H1 (cell line): Measurements from ENCODE around the gene TMCC1. TPM values are rescaled to one million over a fixed set of nuclear protein-coding genes. Genes with fewer than 3 reads are reported as not detected.
A peak's percentile ranks its signal among the peaks of the same experiment; 100 is the strongest.

Source experiments
- CTCF ChIA-PET: fragments of 300-600 bp; sonication (Branson Sonifier 250); formaldehyde crosslinking; loops from one replicate; lab custom pipeline; 2021; ENCODE audit not compliant: partially characterized antibody; lab: Charles Lee
- POLR2A ChIA-PET: fragments of 300-600 bp; sonication (Branson Sonifier 250); formaldehyde crosslinking; loops from one replicate; lab custom pipeline; 2021; ENCODE audit warnings: inconsistent platforms; ENCODE audit not compliant: partially characterized antibody; lab: Charles Lee
- DNase-seq, 2 experiments: peaks; one replicate each; pipeline versions ENCODE4 v3.0.0 to v3.0.0-alpha.2; 2010 to 2022; ENCODE audit warnings: low spot score in 2 of 2, low read depth in 1 of 2, mixed read lengths in 1 of 2
- FAIRE-seq: peaks from 2 replicates; lab custom pipeline; 2011; peaks lifted over from hg19 to GRCh38; lab: Jason Lieb, UNC
- H2AFZ ChIP-seq: 2 replicates; pipeline ENCODE4 v1.8.1; 2012; ENCODE audit warnings: low read length, inconsistent platforms
- H2AK5ac ChIP-seq: 2 replicates; pipeline ENCODE4 v1.6.1; 2013; ENCODE audit warnings: low read depth, low read length
- H2BK120ac ChIP-seq: replicated peaks from 2 replicates; pipeline ENCODE3; 2013; ENCODE audit warnings: low read depth, low read length, inconsistent platforms
- H2BK12ac ChIP-seq: 2 replicates; pipeline ENCODE4 v1.6.1; 2013; ENCODE audit warnings: low read depth, low read length
- H2BK15ac ChIP-seq: 2 replicates; pipeline ENCODE4 v1.6.1; 2013; ENCODE audit warnings: low read length
- H2BK20ac ChIP-seq: 2 replicates; pipeline ENCODE4 v1.6.1; 2013; ENCODE audit warnings: low read length
- H2BK5ac ChIP-seq: 2 replicates; pipeline ENCODE4 v1.6.1; 2013; ENCODE audit warnings: low read depth, low read length
- H3K14ac ChIP-seq: 2 replicates; pipeline ENCODE4 v1.6.1; 2013; ENCODE audit warnings: inconsistent platforms; ENCODE audit not compliant: insufficient read length
- H3K18ac ChIP-seq: 2 replicates; pipeline ENCODE4 v1.6.1; 2013; ENCODE audit warnings: low read length; ENCODE audit errors: extremely low read depth
- H3K23ac ChIP-seq: 2 replicates; pipeline ENCODE4 v1.6.1; 2013; ENCODE audit warnings: inconsistent platforms; ENCODE audit not compliant: insufficient read length
- H3K23me2 ChIP-seq: 2 replicates; pipeline ENCODE4 v1.6.1; 2013; ENCODE audit warnings: low read depth, low read length
- H3K27ac ChIP-seq: 2 replicates; pipeline ENCODE4 v1.6.1; 2011; ENCODE audit warnings: low read depth, low read length, inconsistent platforms
- H3K27me3 ChIP-seq, 4 experiments: replicated peaks in 1 of 4; 1 replicate in 1 of 4; 2 replicates in 3 of 4; pipeline versions ENCODE4 v1.6.1 to v1.8.1; 2011 to 2013; ENCODE audit warnings: low read length in 3 of 4, mild to moderate bottlenecking in 3 of 4, inconsistent platforms in 2 of 4, mixed read lengths in 2 of 4, moderate library complexity in 1 of 4; ENCODE audit not compliant: control insufficient read depth in 3 of 4, insufficient read depth in 3 of 4; ENCODE audit errors: extremely low read depth in 1 of 4
- H3K36me3 ChIP-seq, 4 experiments: 2 replicates each; pipeline versions ENCODE4 v1.6.1 to v1.8.1; 2011 to 2013; ENCODE audit warnings: mild to moderate bottlenecking in 4 of 4, low read length in 3 of 4, moderate library complexity in 2 of 4, control low read depth in 1 of 4, inconsistent platforms in 1 of 4; ENCODE audit not compliant: insufficient read depth in 4 of 4, control insufficient read depth in 2 of 4
- H3K4ac ChIP-seq: replicated peaks from 2 replicates; pipeline ENCODE3; 2013; ENCODE audit warnings: low read length, low read depth, mixed read lengths, inconsistent platforms; ENCODE audit not compliant: insufficient read length
- H3K4me1 ChIP-seq, 4 experiments: replicated peaks in 1 of 4; 1 replicate in 1 of 4; 2 replicates in 3 of 4; pipeline versions ENCODE4 v1.6.1 to v1.8.1; 2011 to 2013; ENCODE audit warnings: low read length in 3 of 4, inconsistent platforms in 2 of 4, mixed read lengths in 1 of 4; ENCODE audit not compliant: insufficient read depth in 4 of 4, control insufficient read depth in 3 of 4
- H3K4me2 ChIP-seq, 2 experiments: 2 replicates each; pipeline versions ENCODE4 v1.6.1 to v1.8.1; 2011 to 2013; ENCODE audit warnings: low read depth in 2 of 2, low read length in 2 of 2, control low read depth in 1 of 2, inconsistent platforms in 1 of 2, mild to moderate bottlenecking in 1 of 2; ENCODE audit not compliant: insufficient read depth in 1 of 2
- H3K4me3 ChIP-seq, 4 experiments: fragments of 200-600, 300-600 bp in 1 of 4; sonication (generic), shearing (Covaris generic), sonication (Bioruptor Twin) in 1 of 4; 2 replicates each; pipeline versions ENCODE4 v1.5.1 to v1.8.1; 2011 to 2016; ENCODE audit warnings: low read length in 4 of 4, low read depth in 3 of 4, control low read depth in 2 of 4, inconsistent platforms in 2 of 4, mild to moderate bottlenecking in 2 of 4, mixed read lengths in 1 of 4, moderate library complexity in 1 of 4; ENCODE audit not compliant: insufficient read depth in 2 of 4; ENCODE audit errors: extremely low read depth in 1 of 4
- H3K56ac ChIP-seq: replicated peaks from 2 replicates; pipeline ENCODE3; 2013; ENCODE audit warnings: low read depth, mild to moderate bottlenecking, mixed read lengths, low read length, inconsistent platforms; ENCODE audit not compliant: insufficient read length
- H3K79me1 ChIP-seq: 2 replicates; pipeline ENCODE4 v1.6.1; 2013; ENCODE audit warnings: low read depth, low read length, control low read depth
- H3K79me2 ChIP-seq, 2 experiments: 2 replicates each; pipeline versions ENCODE4 v1.6.1 to v1.8.1; 2012 to 2013; ENCODE audit warnings: low read length in 2 of 2, mild to moderate bottlenecking in 2 of 2, inconsistent platforms in 1 of 2; ENCODE audit not compliant: insufficient read depth in 2 of 2, control insufficient read depth in 1 of 2
- H3K9ac ChIP-seq, 4 experiments: replicated peaks in 1 of 4; 1 replicate in 1 of 4; 2 replicates in 3 of 4; pipeline versions ENCODE4 v1.6.1 to v1.8.1; 2011 to 2013; ENCODE audit warnings: low read depth in 3 of 4, low read length in 3 of 4, control low read depth in 2 of 4, mild to moderate bottlenecking in 2 of 4, moderate library complexity in 2 of 4, inconsistent platforms in 1 of 4; ENCODE audit errors: extremely low read depth in 1 of 4
- H3K9me3 ChIP-seq, 2 experiments: 2 replicates each; pipeline versions ENCODE4 v1.6.1 to v1.8.1; 2012 to 2013; ENCODE audit warnings: mild to moderate bottlenecking in 2 of 2, moderate library complexity in 2 of 2, control low read depth in 1 of 2, inconsistent platforms in 1 of 2, low read depth in 1 of 2, low read length in 1 of 2, mixed read lengths in 1 of 2; ENCODE audit not compliant: insufficient read depth in 2 of 2
- H4K20me1 ChIP-seq, 2 experiments: replicated peaks in 1 of 2; 2 replicates each; pipeline versions ENCODE3 to v1.8.1; 2011 to 2013; ENCODE audit warnings: inconsistent platforms in 2 of 2, low read length in 2 of 2, mild to moderate bottlenecking in 1 of 2; ENCODE audit not compliant: insufficient read depth in 2 of 2, control insufficient read depth in 1 of 2
- H4K5ac ChIP-seq: 2 replicates; pipeline ENCODE4 v1.6.1; 2013; ENCODE audit warnings: low read length, low read depth, mixed read lengths, inconsistent platforms; ENCODE audit not compliant: insufficient read length
- H4K8ac ChIP-seq: 2 replicates; pipeline ENCODE4 v1.8.0; 2013; ENCODE audit warnings: mild to moderate bottlenecking, moderate library complexity, low read length, inconsistent platforms; ENCODE audit not compliant: insufficient read depth; ENCODE audit errors: extremely low read depth
- H4K91ac ChIP-seq: replicated peaks from 2 replicates; pipeline ENCODE3; 2013; ENCODE audit warnings: low read length, mixed read lengths, inconsistent platforms; ENCODE audit not compliant: insufficient read length
- ASH2L ChIP-seq: fragments of 200-600, 300-600 bp; sonication (generic); IDR thresholded peaks from one replicate; pipeline ENCODE4 v1.7.1; 2017; ENCODE audit warnings: low read length
- CTBP2 ChIP-seq: IDR thresholded peaks from 2 replicates; pipeline ENCODE4 v1.7.0; 2011; ENCODE audit warnings: borderline replicate concordance, mild to moderate bottlenecking, moderate library complexity, mixed read lengths, low read length; ENCODE audit not compliant: insufficient read depth, insufficient read length
- RFX5 ChIP-seq: IDR thresholded peaks from 2 replicates; pipeline ENCODE4 v1.6.1; 2011; ENCODE audit warnings: low read depth, low read length, improper control_type of control experiment, borderline replicate concordance
- SP1 ChIP-seq: IDR thresholded peaks from 2 replicates; pipeline ENCODE4 v1.6.1; 2011; ENCODE audit warnings: low read depth, low read length
- TEAD4 ChIP-seq: IDR thresholded peaks from 2 replicates; pipeline ENCODE4 v1.6.1; 2012; ENCODE audit warnings: low read depth, low read length, inconsistent platforms, mixed read lengths
- WGBS, 2 experiments: shearing (Covaris generic) in 1 of 2; methylation state at CpG; one replicate each; pipeline versions ENCODE4 v1.1.6 to v1.1.7; 2013 to 2015; ENCODE audit warnings: low lambda C conversion rate in 2 of 2, mixed read lengths in 2 of 2, inconsistent platforms in 1 of 2, low coverage in 1 of 2, missing lambda C conversion rate in 1 of 2; ENCODE audit not compliant: insufficient replicate concordance in 2 of 2, insufficient coverage in 1 of 2, insufficient read length in 1 of 2; ENCODE audit errors: extremely low coverage in 1 of 2, missing lambda C conversion rate in 1 of 2; 5-methylcytosine and 5-hydroxymethylcytosine counted together
- polyA plus RNA-seq, 7 experiments: library from polyadenylated mRNA; depleted of rRNA in 3 of 7; stranded (reverse) in 5 of 7; unstranded in 2 of 7; fragments of >200 nt in 5 of 7; fragments of 200-250 nt in 2 of 7; gene quantifications; 1 replicate in 5 of 7; 2 replicates in 1 of 7; 4 replicates in 1 of 7; pipeline versions ENCODE4 v1.2.1 to v1.2.3, GENCODE V29; 2011 to 2013; ENCODE audit warnings: missing spikeins in 2 of 7, mixed read lengths in 2 of 7
- total RNA-seq: library from RNA; stranded (reverse); fragmentation: NEBNext Ultra II Directional; extraction: Animal tissue kit (Norgen Biotek cat#: 25700); gene quantifications from 2 replicates; pipeline ENCODE4 v1.2.1, GENCODE V29; 2021
- TF ChIP-seq, protein P1 (sequence below): IDR thresholded peaks from 2 replicates; pipeline ENCODE4 v1.6.1; 2012; ENCODE audit warnings: inconsistent platforms
- TF ChIP-seq, protein P2 (sequence below), 3 experiments: IDR thresholded peaks; 1 replicate in 2 of 3; 2 replicates in 1 of 3; pipeline versions ENCODE4 v1.5.1 to v1.6.1; 2011; ENCODE audit warnings: low read length in 3 of 3, mild to moderate bottlenecking in 3 of 3, inconsistent platforms in 2 of 3, low read depth in 1 of 3, moderate library complexity in 1 of 3; ENCODE audit not compliant: insufficient read depth in 1 of 3; ENCODE audit errors: control extremely low read depth in 1 of 3

TMCC1 gene
- total and polyA plus RNA-seq, 2 of the 8 experiments (the other 6 are each of a cell fraction or from before 2014, with no cell fraction given) = 10.4 to 27.1 TPM

DNA sequence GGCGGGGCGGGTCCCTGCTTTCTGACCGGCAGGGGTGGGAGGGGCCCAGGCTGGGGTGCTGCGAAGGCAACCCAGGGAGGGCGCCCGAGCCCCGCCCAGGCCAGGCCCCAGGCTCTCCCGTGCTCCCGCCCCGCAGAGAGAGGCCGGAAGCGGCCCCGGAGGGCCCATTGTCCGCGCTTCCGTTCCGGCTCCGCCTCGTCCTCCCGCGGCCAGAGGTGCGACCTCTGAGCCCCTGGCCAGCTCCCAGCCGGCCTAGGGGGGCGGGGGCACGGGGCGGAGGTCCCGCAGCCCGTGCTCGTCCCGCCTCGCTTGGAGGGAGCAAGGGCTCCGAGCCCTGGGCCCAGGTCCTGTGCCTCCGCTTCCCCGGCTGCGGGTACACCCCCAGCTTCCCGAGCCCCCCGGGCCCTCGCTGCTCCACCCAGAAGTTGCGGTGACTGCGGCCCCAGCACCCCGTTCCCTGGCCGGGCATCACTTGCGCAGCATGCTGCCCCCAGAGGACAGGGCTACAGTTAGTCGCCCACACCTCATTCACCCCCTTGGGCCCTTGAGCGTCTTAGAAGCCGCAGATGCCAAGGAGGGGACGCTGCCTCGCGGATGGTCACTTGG, 266.7 kb downstream of the TMCC1 start:
- Histone ChIP-seq H2AK5ac (no peak overlapping the region), H4K91ac (peak overlapping the region; percentile 96), H3K56ac (peak overlapping the region; percentile 43), H3K27me3 (no peaks in the 10 kb centered on the region), H3K4ac (peak overlapping the region; percentile 96), H4K8ac (peak overlapping the region; percentile 88), H3K79me2 (no peaks in the 10 kb centered on the region), H3K23ac (no peak overlapping the region), H3K9me3 (no peaks in the 10 kb centered on the region), H3K18ac (peak overlapping the region; percentile 76), H3K79me1 (no peaks in the 10 kb centered on the region), H4K20me1 (no peaks in the 10 kb centered on the region), H2BK12ac (peak overlapping the region; percentile 84; the same call in 1 of the 2 replicates), H2BK5ac (peak overlapping the region; percentile 41; the same call in 1 of the 2 replicates), H3K14ac (no peak overlapping the region), H2BK15ac (peak overlapping the region; percentile 81; the same call in 1 of the 2 replicates), H3K9ac (peak overlapping the region in 3 of 4 experiments; percentile 51 to 61 (median 51); a peak in 6 of 7 replicates), H3K4me2 (peak overlapping the region; percentile 79 to 100), H2BK120ac (peak overlapping the region; percentile 44), H4K5ac (peak overlapping the region; percentile 28), H3K4me3 (peak overlapping the region; percentile 61 to 85 (median 78)), H3K27ac (peak overlapping the region; percentile 8; the same call in 1 of the 2 replicates), H3K4me1 (peaks cover 4 to 9% (median 6%) of the 10 kb centered on the region in 4 experiments), H3K36me3 (no peaks in the 10 kb centered on the region), H2AFZ (no peak overlapping the region), H2BK20ac (peak overlapping the region; percentile 34; the same call in 1 of the 2 replicates), H3K23me2 (peaks cover 7% of the 10 kb centered on the region)
- DNase-seq = peak; percentile 70 to 87
- ChIA-PET CTCF (interaction anchor here (0.9 to 10.7 kb wide), 15 partner anchors 10 to 315 kb away, joined by 3 to 149 read pairs (median 7); no protein-coding TSS in a partner anchor), POLR2A (interaction anchor here (0.7 to 2.3 kb wide), 7 partner anchors 14 to 266 kb away, joined by 3 to 16 read pairs (median 5); partner anchors contain the start of genes IFT122 and MBD4)
- 1% methylated on average over 20 of the region's 49 CpGs; no CpG with 5 or more reads in 1 of the 2 experiments for WGBS, 2 experiments
- FAIRE-seq = no peak
- TF ChIP-seq TEAD4 (0 out of 2 replicates have a peak, but pooled peaks have one; percentile 12), ASH2L (peak; percentile 36), CTBP2 (peak; percentile 24), SP1 (no peak), RFX5 (no peak)
- TF ChIP-seq, protein P1, sequence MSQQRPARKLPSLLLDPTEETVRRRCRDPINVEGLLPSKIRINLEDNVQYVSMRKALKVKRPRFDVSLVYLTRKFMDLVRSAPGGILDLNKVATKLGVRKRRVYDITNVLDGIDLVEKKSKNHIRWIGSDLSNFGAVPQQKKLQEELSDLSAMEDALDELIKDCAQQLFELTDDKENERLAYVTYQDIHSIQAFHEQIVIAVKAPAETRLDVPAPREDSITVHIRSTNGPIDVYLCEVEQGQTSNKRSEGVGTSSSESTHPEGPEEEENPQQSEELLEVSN = peak; percentile 81
- TF ChIP-seq, protein P2, sequence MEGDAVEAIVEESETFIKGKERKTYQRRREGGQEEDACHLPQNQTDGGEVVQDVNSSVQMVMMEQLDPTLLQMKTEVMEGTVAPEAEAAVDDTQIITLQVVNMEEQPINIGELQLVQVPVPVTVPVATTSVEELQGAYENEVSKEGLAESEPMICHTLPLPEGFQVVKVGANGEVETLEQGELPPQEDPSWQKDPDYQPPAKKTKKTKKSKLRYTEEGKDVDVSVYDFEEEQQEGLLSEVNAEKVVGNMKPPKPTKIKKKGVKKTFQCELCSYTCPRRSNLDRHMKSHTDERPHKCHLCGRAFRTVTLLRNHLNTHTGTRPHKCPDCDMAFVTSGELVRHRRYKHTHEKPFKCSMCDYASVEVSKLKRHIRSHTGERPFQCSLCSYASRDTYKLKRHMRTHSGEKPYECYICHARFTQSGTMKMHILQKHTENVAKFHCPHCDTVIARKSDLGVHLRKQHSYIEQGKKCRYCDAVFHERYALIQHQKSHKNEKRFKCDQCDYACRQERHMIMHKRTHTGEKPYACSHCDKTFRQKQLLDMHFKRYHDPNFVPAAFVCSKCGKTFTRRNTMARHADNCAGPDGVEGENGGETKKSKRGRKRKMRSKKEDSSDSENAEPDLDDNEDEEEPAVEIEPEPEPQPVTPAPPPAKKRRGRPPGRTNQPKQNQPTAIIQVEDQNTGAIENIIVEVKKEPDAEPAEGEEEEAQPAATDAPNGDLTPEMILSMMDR (IDR thresholded peaks at IDR 0.05; ENCODE audit: control extremely low read depth in 1 of 3, insufficient read depth in 1 of 3, low read depth in 1 of 3, low read length in 3 of 3) = peak in 1 of 3 experiments; percentile 14; a peak in 1 of 4 replicates
